PC-9 (cell line): ENCODE results near the gene LPCAT1. TPM values are rescaled to one million over a fixed set of nuclear protein-coding genes. Genes with fewer than 3 reads are reported as not detected.

Experiments
- BruUV-seq: library from RNA; stranded (reverse); fragments of 400-500 nt; replicated peaks from 2 replicates; lab custom pipeline; 2021; lab: Mats Ljungman, UMichigan
- CTCF ChIA-PET: fragments of 300-600 bp; sonication (Branson Sonifier 250); formaldehyde crosslinking; loops from one replicate; lab custom pipeline; 2022; ENCODE audit warnings: antibody characterized with exemption; lab: Charles Lee
- POLR2A ChIA-PET: fragments of 300-600 bp; sonication (Branson Sonifier 250); formaldehyde crosslinking; loops from one replicate; lab custom pipeline; 2022; ENCODE audit warnings: antibody characterized with exemption; ENCODE audit not compliant: unreplicated experiment; lab: Charles Lee
- DNase-seq, 2 experiments: peaks; one replicate each; pipeline versions ENCODE4 v3.0.0 to v3.0.0-alpha.2; 2015 to 2022; ENCODE audit warnings: mixed read lengths in 1 of 2
- H2AFZ ChIP-seq: fragments of 200-600 bp; sonication (generic); 2 replicates; pipeline ENCODE4 v1.8.1; 2017; ENCODE audit warnings: antibody characterized with exemption
- H3F3A ChIP-seq: fragments of 200-600 bp; sonication (generic); 2 replicates; pipeline ENCODE4 v1.8.1; 2017; ENCODE audit warnings: antibody characterized with exemption, mild to moderate bottlenecking, low read depth; ENCODE audit not compliant: insufficient read depth
- H3K27ac ChIP-seq: fragments of 200-600 bp; sonication (generic); 2 replicates; pipeline ENCODE4 v1.6.1; 2016; ENCODE audit warnings: mixed run types
- H3K27me3 ChIP-seq: fragments of 200-600 bp; sonication (generic); 2 replicates; pipeline ENCODE4 v1.6.1; 2016; ENCODE audit warnings: low read depth, mixed run types; ENCODE audit not compliant: insufficient read depth
- H3K36me3 ChIP-seq: fragments of 200-600 bp; sonication (generic); 2 replicates; pipeline ENCODE4 v1.6.1; 2016; ENCODE audit warnings: low read depth, mixed run types
- H3K4me1 ChIP-seq: fragments of 200-600 bp; sonication (generic); replicated peaks from 2 replicates; pipeline ENCODE4 v1.6.1; 2016; ENCODE audit warnings: mixed run types; ENCODE audit not compliant: insufficient read depth
- H3K4me2 ChIP-seq: fragments of 200-600 bp; sonication (generic); 2 replicates; pipeline ENCODE4 v1.6.1; 2017; ENCODE audit warnings: mixed run types
- H3K4me3 ChIP-seq: fragments of 200-600 bp; sonication (generic); 2 replicates; pipeline ENCODE4 v1.6.1; 2016; ENCODE audit warnings: mixed run types
- H3K79me2 ChIP-seq: fragments of 200-600 bp; sonication (generic); 2 replicates; pipeline ENCODE4 v1.6.1; 2017; ENCODE audit warnings: low read depth, mixed run types
- H3K9me2 ChIP-seq: fragments of 200-600 bp; sonication (generic); 2 replicates; pipeline ENCODE4 v1.8.1; 2017; ENCODE audit warnings: mild to moderate bottlenecking; ENCODE audit not compliant: insufficient read depth
- H3K9me3 ChIP-seq: fragments of 200-600 bp; sonication (generic); 2 replicates; pipeline ENCODE4 v1.8.1; 2016; ENCODE audit warnings: low read depth; ENCODE audit not compliant: insufficient read depth
- H4K20me1 ChIP-seq: fragments of 200-600 bp; sonication (generic); 2 replicates; pipeline ENCODE4 v1.8.1; 2017; ENCODE audit not compliant: insufficient read depth
- CTCF ChIP-seq: fragments of 200-600 bp; sonication (generic); conservative IDR thresholded peaks from 2 replicates; pipeline ENCODE4 v1.6.1; 2017; ENCODE audit warnings: mixed run types, antibody characterized with exemption, mild to moderate bottlenecking, moderate library complexity
- EZH2 ChIP-seq: fragments of 200-600 bp; sonication (generic); IDR thresholded peaks from 2 replicates; pipeline ENCODE4 v1.8.0; 2017; ENCODE audit warnings: antibody characterized with exemption, low read depth
- intact Hi-C: fragments of 100-400 bp; cut with micrococcal nuclease; formaldehyde crosslinking; loops from one replicate; pipeline ENCODE4 v1.10.0; 2022; ENCODE audit not compliant: unreplicated experiment
- total RNA-seq: library from RNA; stranded (reverse); gene quantifications from 2 replicates; pipeline ENCODE4 v1.2.3, GENCODE V29; 2021

LPCAT1 gene
- total RNA-seq, 1 experiment from 2014 or later, result 96.1 TPM

- ChIA-PET POLR2A (no interaction called here), CTCF (no interaction called here)
- Histone ChIP-seq H3F3A (no peaks in the 10 kb centered on the region), H2AFZ (no peak overlapping the region), H3K9me2 (no peaks in the 10 kb centered on the region), H3K79me2 (no peaks in the 10 kb centered on the region), H3K4me1 (no peaks in the 10 kb centered on the region), H4K20me1 (no peaks in the 10 kb centered on the region; the same call in 1 of the 2 replicates), H3K27ac (no peak overlapping the region), H3K4me2 (no peak overlapping the region), H3K36me3 (no peaks in the 10 kb centered on the region), H3K4me3 (no peak overlapping the region), H3K9me3 (no peaks in the 10 kb centered on the region), H3K27me3 (peaks cover 83% of the 10 kb centered on the region)
- TF ChIP-seq CTCF (no peak), EZH2 (no peak)
- BruUV-seq, result no TSS peak
- DNase-seq, result no peak
- intact Hi-C loops, result loop anchor here (10.0 kb wide), 1 partner anchor 238 kb away; the partner anchor contains the start of gene SLC6A19
These were observed 81.3 kb downstream of the LPCAT1 start for GRCh38 chr5:1442222-1443145.

GRCh38 chr5:1441166-1441865, 82.4 kb downstream of the LPCAT1 start:
- Histone ChIP-seq H3K36me3 (no peaks in the 10 kb centered on the region), H3K9me2 (no peaks in the 10 kb centered on the region), H2AFZ (no peak overlapping the region), H3K27me3 (peaks cover 85% of the 10 kb centered on the region), H3K9me3 (no peaks in the 10 kb centered on the region), H3K27ac (no peak overlapping the region), H3K4me3 (no peak overlapping the region), H3K4me1 (no peaks in the 10 kb centered on the region), H3K4me2 (no peak overlapping the region), H4K20me1 (no peaks in the 10 kb centered on the region; the same call in 1 of the 2 replicates), H3K79me2 (no peaks in the 10 kb centered on the region), H3F3A (no peaks in the 10 kb centered on the region)
- no peak for TF ChIP-seq CTCF
- TF ChIP-seq EZH2, result no peak
- BruUV-seq, result no TSS peak
- intact Hi-C loops, result loop anchor here (10.0 kb wide), 1 partner anchor 237 kb away; the partner anchor contains the start of gene SLC6A19
- ChIA-PET CTCF (no interaction called here), POLR2A (no interaction called here)
- DNase-seq, result no peak

- Histone ChIP-seq H3K79me2 (no peaks in the 10 kb centered on the region), H3K27me3 (peaks cover 91% of the 10 kb centered on the region), H3K36me3 (no peaks in the 10 kb centered on the region), H3K9me3 (no peaks in the 10 kb centered on the region), H3K27ac (no peak overlapping the region), H3K4me1 (no peaks in the 10 kb centered on the region), H4K20me1 (no peaks in the 10 kb centered on the region; the same call in 1 of the 2 replicates), H3F3A (no peaks in the 10 kb centered on the region), H3K4me2 (no peak overlapping the region), H3K4me3 (no peak overlapping the region), H3K9me2 (no peaks in the 10 kb centered on the region), H2AFZ (no peak overlapping the region)
- no TSS peak for BruUV-seq
- intact Hi-C loops, result loop anchor here (10.0 kb wide), 1 partner anchor 235 kb away; the partner anchor contains the start of gene SLC6A19
- DNase-seq, result no peak
- CTCF ChIA-PET, result no interaction called here
- TF ChIP-seq CTCF (no peak), EZH2 (no peak)
- POLR2A ChIA-PET, result no interaction called here
These were observed 83.7 kb downstream of the LPCAT1 start for GRCh38 chr5:1440098-1440493.
